Chondrocyte (in vitro differentiated cells): ENCODE data around the gene ZBTB6. TPM values are rescaled to one million over a fixed set of nuclear protein-coding genes. Genes with fewer than 3 reads are reported as not detected.

Source experiments
- total RNA-seq: library from RNA; stranded (reverse); gene quantifications from 3 replicates; pipeline ENCODE4 v1.2.1, GENCODE V29; 2021

The ZBTB6 gene
- total RNA-seq, 1 donor from 2014 or later: 8.6 TPM

Other genes starting within 250 kb of the ZBTB6 start
- gene OR1L3, start 238.2 kb downstream of the ZBTB6 start, total RNA-seq: not detected in 3 replicates
- not detected in 3 replicates for gene OR1L4, start 189.3 kb downstream of the ZBTB6 start, total RNA-seq
- gene OR1L6, start 171.0 kb downstream of the ZBTB6 start, total RNA-seq: not detected in 3 replicates
- not detected in 3 replicates for gene OR5C1, start 124.4 kb downstream of the ZBTB6 start, total RNA-seq
- not detected in 3 replicates for gene OR1K1, start 113.2 kb downstream of the ZBTB6 start, total RNA-seq
- 24.9 to 28.0 TPM (median 26.4 TPM) in 3 replicates for gene PDCL, start 84.7 kb downstream of the ZBTB6 start, total RNA-seq
- 74.4 to 87.2 TPM (median 74.6 TPM) in 3 replicates for gene RC3H2, start 8.0 kb downstream of the ZBTB6 start, total RNA-seq
- 5.1 to 6.9 TPM (median 6.2 TPM) in 3 replicates for gene ZBTB26, start 18.2 kb upstream of the ZBTB6 start, total RNA-seq
- gene RABGAP1, start 27.7 kb upstream of the ZBTB6 start, total RNA-seq: 91.8 to 94.2 TPM (median 92.9 TPM) in 3 replicates
- gene GPR21, start 120.3 kb upstream of the ZBTB6 start, total RNA-seq: 3.9 to 5.5 TPM (median 4.8 TPM) in 3 replicates